ENCODE data around the gene UBE3B.

UBE3B gene

GRCh38 chr12:109535231-109535862 is 57.9 kb downstream of the UBE3B start:
- no peak for DNase-seq

GRCh38 chr12:109535863-109536250 is 58.4 kb downstream of the UBE3B start:
- DNase-seq = no peak

- DNase-seq = no peak
Observed at GRCh38 chr12:109537136-109537535, 59.7 kb downstream of the UBE3B start.

GRCh38 chr12:109538191-109538863 is 60.9 kb downstream of the UBE3B start:
- DNase-seq = no peak

- DNase-seq = no peak
Observed at GRCh38 chr12:109539508-109539907, 62.1 kb downstream of the UBE3B start.

- no peak for DNase-seq
Observed at GRCh38 chr12:109540526-109541412, 63.3 kb downstream of the UBE3B start.

- no peak for DNase-seq
Observed at GRCh38 chr12:109541413-109541726, 63.9 kb downstream of the UBE3B start.

GRCh38 chr12:109542014-109542413 is 64.6 kb downstream of the UBE3B start:
- no peak for DNase-seq

- no peak for DNase-seq
Observed at GRCh38 chr12:109542876-109543275, 65.4 kb downstream of the UBE3B start.

GRCh38 chr12:109544955-109545531 is 67.6 kb downstream of the UBE3B start:
- no peak for DNase-seq

GRCh38 chr12:109545826-109546225 is 68.4 kb downstream of the UBE3B start:
- DNase-seq = no peak

GRCh38 chr12:109547286-109547685 is 69.9 kb downstream of the UBE3B start:
- DNase-seq = no peak

- DNase-seq = no peak
Observed at GRCh38 chr12:109548258-109548657, 70.8 kb downstream of the UBE3B start.

GRCh38 chr12:109549613-109550270 is 72.3 kb downstream of the UBE3B start:
- DNase-seq = no peak

- DNase-seq = no peak
Observed at GRCh38 chr12:109550281-109550680, 72.8 kb downstream of the UBE3B start.

- no peak for DNase-seq
Observed at GRCh38 chr12:109551108-109551507, 73.7 kb downstream of the UBE3B start.

- no peak for DNase-seq
Observed at GRCh38 chr12:109552971-109553370, 75.5 kb downstream of the UBE3B start.

GRCh38 chr12:109553483-109553882 is 76.0 kb downstream of the UBE3B start:
- no peak for DNase-seq

GRCh38 chr12:109553906-109554500 is 76.6 kb downstream of the UBE3B start:
- DNase-seq = no peak

- DNase-seq = no peak
Observed at GRCh38 chr12:109554761-109555160, 77.3 kb downstream of the UBE3B start.

GRCh38 chr12:109555431-109556315 is 78.2 kb downstream of the UBE3B start:
- DNase-seq = no peak

GRCh38 chr12:109557200-109557599 is 79.8 kb downstream of the UBE3B start:
- DNase-seq = no peak
